B cell (primary cell): Measurements from ENCODE around the gene TESPA1. TPM values are rescaled to one million over a fixed set of nuclear protein-coding genes. Genes with fewer than 3 reads are reported as not detected.

Experiments
- ATAC-seq: fragments of 200-7000 bp; cut with Tn5 transposase; one replicate; pipeline ENCODE4 v1.10.0; 2021; ENCODE audit warnings: low read depth, mild to moderate bottlenecking, moderate number of reproducible peaks, moderate library complexity
- CTCF ChIA-PET: fragments of 350-600 bp; sonication (Branson Sonifier 250); formaldehyde crosslinking; loops from one replicate; lab custom pipeline; 2021; ENCODE audit warnings: antibody characterized with exemption, inconsistent platforms; lab: Charles Lee
- POLR2A ChIA-PET: fragments of 350-600 bp; sonication (Branson Sonifier 250); formaldehyde crosslinking; loops from one replicate; lab custom pipeline; 2021; ENCODE audit warnings: antibody characterized with exemption; lab: Charles Lee
- DNase-seq: peaks from one replicate; pipeline ENCODE4 v3.0.0; 2013
- H2AFZ ChIP-seq: 2 replicates; pipeline ENCODE4 v1.6.1; 2012; ENCODE audit warnings: mild to moderate bottlenecking, low read depth, low read length; ENCODE audit not compliant: insufficient read depth, poor library complexity, severe bottlenecking
- H3K27ac ChIP-seq, 2 donors: 1 replicate in 1 of 2; 2 replicates in 1 of 2; pipeline ENCODE4 v1.5.1; 2012 to 2013; ENCODE audit warnings: low read length in 2 of 2, mild to moderate bottlenecking in 2 of 2, moderate library complexity in 1 of 2
- H3K27me3 ChIP-seq, 4 experiments: fragments of 200-600 bp in 1 of 4; sonication (generic) in 1 of 4; replicated peaks in 1 of 4; 1 replicate in 2 of 4; 2 replicates in 2 of 4; pipeline versions ENCODE4 v1.6.1 to v1.7.0; 2013 to 2016; ENCODE audit warnings: low read length in 3 of 4, mild to moderate bottlenecking in 2 of 4, mixed read lengths in 1 of 4, moderate library complexity in 1 of 4; ENCODE audit not compliant: insufficient read depth in 4 of 4, control insufficient read depth in 3 of 4; ENCODE audit errors: control extremely low read depth in 1 of 4
- H3K36me3 ChIP-seq, 2 experiments: replicated peaks in 1 of 2; 1 replicate in 1 of 2; 2 replicates in 1 of 2; pipeline versions ENCODE4 v1.6.1 to v1.7.1; 2013; ENCODE audit warnings: low read length in 1 of 2; ENCODE audit not compliant: insufficient read depth in 2 of 2, control insufficient read depth in 1 of 2; ENCODE audit errors: control extremely low read depth in 1 of 2, extremely low read depth in 1 of 2
- H3K4me1 ChIP-seq, 2 donors: fragments of 200-600 bp in 1 of 2; sonication (generic) in 1 of 2; 1 replicate in 1 of 2; 2 replicates in 1 of 2; pipeline versions ENCODE4 v1.5.1 to v1.6.1; 2013 to 2017; ENCODE audit warnings: low read length in 2 of 2; ENCODE audit not compliant: control insufficient read depth in 2 of 2, insufficient read depth in 2 of 2
- H3K4me2 ChIP-seq: replicated peaks from 2 replicates; pipeline ENCODE3; 2012; ENCODE audit warnings: mild to moderate bottlenecking, low read depth, low read length; ENCODE audit not compliant: poor library complexity, severe bottlenecking
- H3K4me3 ChIP-seq, 5 experiments: fragments of 200-600 bp in 1 of 5; sonication (generic) in 1 of 5; 1 replicate in 3 of 5; 2 replicates in 2 of 5; pipeline versions ENCODE4 v1.5.1 to v1.7.0; 2011 to 2016; ENCODE audit warnings: low read length in 4 of 5, mild to moderate bottlenecking in 4 of 5, low read depth in 2 of 5, control low read depth in 1 of 5, moderate library complexity in 1 of 5; ENCODE audit not compliant: insufficient read depth in 1 of 5; ENCODE audit errors: control extremely low read depth in 1 of 5, extremely low read depth in 1 of 5
- H3K79me2 ChIP-seq: fragments of 200-600 bp; sonication (generic); one replicate; pipeline ENCODE4 v1.6.0; 2016; ENCODE audit warnings: low read length; ENCODE audit not compliant: control insufficient read depth, insufficient read depth
- H3K9ac ChIP-seq: fragments of 200-600 bp; sonication (generic); 2 replicates; pipeline ENCODE4 v1.6.1; 2017; ENCODE audit warnings: mild to moderate bottlenecking, low read length, moderate library complexity
- H3K9me3 ChIP-seq, 3 donors: one replicate each; pipeline versions ENCODE4 v1.6.1 to v1.7.1; 2013; ENCODE audit warnings: low read length in 2 of 3; ENCODE audit not compliant: control insufficient read depth in 2 of 3, insufficient read depth in 1 of 3; ENCODE audit errors: control extremely low read depth in 1 of 3
- H4K20me1 ChIP-seq: 2 replicates; pipeline ENCODE4 v1.6.0; 2012; ENCODE audit warnings: mild to moderate bottlenecking, low read length; ENCODE audit not compliant: insufficient read depth, control insufficient read depth, poor library complexity, severe bottlenecking
- H3K27ac Mint-ChIP-seq: one replicate; pipeline ENCODE4 v1.8.0; 2021; ENCODE audit warnings: mixed read lengths
- H3K27me3 Mint-ChIP-seq: one replicate; pipeline ENCODE4 v1.8.0; 2021; ENCODE audit warnings: mixed read lengths
- H3K4me1 Mint-ChIP-seq: one replicate; pipeline ENCODE4 v1.8.0; 2021; ENCODE audit warnings: mixed read lengths
- H3K4me3 Mint-ChIP-seq: one replicate; pipeline ENCODE4 v1.8.0; 2021; ENCODE audit warnings: mixed read lengths
- H3K9me3 Mint-ChIP-seq: one replicate; pipeline ENCODE4 v1.8.0; 2022; ENCODE audit warnings: mixed read lengths; ENCODE audit not compliant: insufficient read depth
- EZH2 ChIP-seq: IDR thresholded peaks from 2 replicates; pipeline ENCODE4 v1.6.1; 2012; ENCODE audit warnings: borderline replicate concordance, low read depth, mild to moderate bottlenecking, moderate library complexity, low read length; ENCODE audit not compliant: insufficient read depth, poor library complexity, severe bottlenecking
- WGBS: methylation state at CpG from one replicate; pipeline ENCODE4 v1.1.5; 2013; ENCODE audit warnings: missing lambda C conversion rate; ENCODE audit not compliant: insufficient coverage; 5-methylcytosine and 5-hydroxymethylcytosine counted together
- intact Hi-C: fragments of 100-400 bp; cut with micrococcal nuclease; formaldehyde crosslinking; loops from one replicate; pipeline ENCODE4 v1.10.0; 2022
- polyA minus RNA-seq: library from RNA; depleted of rRNA, polyadenylated mRNA; stranded (reverse); fragments of >200 nt; gene quantifications from 2 replicates; pipeline ENCODE4 v1.2.3, GENCODE V29; 2012
- polyA plus RNA-seq: library from polyadenylated mRNA; depleted of rRNA; stranded (reverse); fragments of >200 nt; gene quantifications from 2 replicates; pipeline ENCODE4 v1.2.3, GENCODE V29; 2012
- total RNA-seq, 2 donors: library from RNA; stranded (reverse); fragments of 120-200 nt in 1 of 2; gene quantifications; 1 replicate in 1 of 2; 2 replicates in 1 of 2; pipeline versions ENCODE4 v1.2.3 to v1.2.4, GENCODE V29; 2013 to 2022
- TF ChIP-seq, protein P1 (sequence below): fragments of 200-600 bp; IDR thresholded peaks from one replicate; pipeline ENCODE4 v1.8.0; 2022; ENCODE audit warnings: antibody characterized with exemption, mild to moderate bottlenecking

TESPA1 gene, protein sequence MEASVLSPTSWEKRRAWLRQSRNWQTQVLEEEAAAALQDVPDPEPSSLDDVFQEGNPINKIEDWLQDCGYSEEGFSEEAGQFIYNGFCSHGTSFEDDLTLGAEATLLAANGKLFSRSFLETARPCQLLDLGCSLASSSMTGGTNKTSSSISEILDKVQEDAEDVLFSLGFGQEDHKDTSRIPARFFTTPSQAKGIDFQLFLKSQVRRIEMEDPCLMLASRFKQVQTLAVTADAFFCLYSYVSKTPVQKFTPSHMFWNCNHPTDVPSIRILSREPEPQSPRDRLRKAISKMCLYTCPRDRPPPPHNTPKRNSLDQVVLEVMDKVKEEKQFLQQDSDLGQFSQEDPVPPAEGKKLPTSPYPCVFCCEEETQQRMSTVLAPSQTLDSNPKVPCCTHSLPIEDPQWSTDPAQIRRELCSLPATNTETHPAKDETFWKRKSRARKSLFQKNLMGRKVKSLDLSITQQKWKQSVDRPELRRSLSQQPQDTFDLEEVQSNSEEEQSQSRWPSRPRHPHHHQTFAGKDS
- total RNA-seq (17.8 and 19.0 TPM in 2 replicates), polyA plus RNA-seq (8.4 and 9.5 TPM in 2 replicates), polyA minus RNA-seq (24.5 and 32.9 TPM in 2 replicates)
- total RNA-seq (2013), result 15.5 TPM

DNA sequence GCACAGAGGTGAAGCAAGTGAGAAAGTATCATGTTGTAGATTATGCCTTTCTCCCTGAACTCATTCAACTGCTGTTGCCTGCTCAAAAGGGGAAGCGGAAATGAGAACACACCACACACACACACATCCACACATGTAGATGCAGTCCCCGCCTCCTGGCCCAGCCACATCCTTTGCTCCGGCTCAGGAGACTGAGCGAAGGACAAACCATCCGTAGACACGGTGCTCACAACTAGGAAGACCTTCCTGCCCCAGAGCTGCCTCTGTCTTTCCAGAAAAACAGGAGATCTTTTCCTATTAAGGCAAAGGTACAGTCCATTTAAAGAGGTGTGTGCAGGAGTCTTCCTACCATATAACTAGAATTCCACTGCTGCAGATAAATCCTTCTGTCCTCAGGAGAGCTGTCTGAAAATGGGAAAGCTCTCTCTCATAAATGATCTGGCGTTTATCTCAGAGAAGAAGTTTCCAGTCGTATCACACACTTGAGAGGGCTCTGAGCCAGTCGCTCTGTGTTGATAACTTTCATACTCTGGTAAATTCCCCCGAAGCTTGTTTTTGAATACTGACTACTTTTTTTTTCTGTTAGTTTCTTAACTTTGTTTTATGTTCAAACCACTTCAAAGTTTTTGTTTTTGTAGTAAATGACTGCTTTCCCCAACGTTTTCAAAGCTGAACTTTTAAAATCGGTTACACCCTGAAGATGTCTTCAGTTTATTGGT is at the start of gene TESPA1:
TSS of gene TESPA1 (minus strand) at position 105 of the 719 bp plus-strand sequence. CDS start 10,200 bp downstream, outside the sequence.
- H3K9me3 Mint-ChIP-seq, result no peaks in the 10 kb centered on the region
- peak within 1 kb of the TSS; percentile 69 for H2AFZ ChIP-seq

More for the DNA sequence above, at the start of gene TESPA1:
- ChIA-PET POLR2A (interaction anchor here (1.2 kb wide), 1 partner anchor 8 kb away, joined by 3 read pairs; no protein-coding TSS in a partner anchor), CTCF (interaction anchor here (0.9 to 4.9 kb wide), 6 partner anchors 8 to 158 kb away, joined by 3 to 57 read pairs (median 7); no protein-coding TSS in a partner anchor)
- peaks cover 48% of the 10 kb centered on the region for H3K79me2 ChIP-seq
- H3K27me3 Mint-ChIP-seq, result no peaks in the 10 kb centered on the region
- WGBS, result 0% methylated on average over 5 of the region's 12 CpGs
- DNase-seq (peak; percentile 90), ATAC-seq (peak; percentile 99)
- peak within 1 kb of the TSS; percentile 81 for H3K4me2 ChIP-seq
- peaks cover 73% of the 10 kb centered on the region for H3K4me1 Mint-ChIP-seq
- TF ChIP-seq, protein P1, sequence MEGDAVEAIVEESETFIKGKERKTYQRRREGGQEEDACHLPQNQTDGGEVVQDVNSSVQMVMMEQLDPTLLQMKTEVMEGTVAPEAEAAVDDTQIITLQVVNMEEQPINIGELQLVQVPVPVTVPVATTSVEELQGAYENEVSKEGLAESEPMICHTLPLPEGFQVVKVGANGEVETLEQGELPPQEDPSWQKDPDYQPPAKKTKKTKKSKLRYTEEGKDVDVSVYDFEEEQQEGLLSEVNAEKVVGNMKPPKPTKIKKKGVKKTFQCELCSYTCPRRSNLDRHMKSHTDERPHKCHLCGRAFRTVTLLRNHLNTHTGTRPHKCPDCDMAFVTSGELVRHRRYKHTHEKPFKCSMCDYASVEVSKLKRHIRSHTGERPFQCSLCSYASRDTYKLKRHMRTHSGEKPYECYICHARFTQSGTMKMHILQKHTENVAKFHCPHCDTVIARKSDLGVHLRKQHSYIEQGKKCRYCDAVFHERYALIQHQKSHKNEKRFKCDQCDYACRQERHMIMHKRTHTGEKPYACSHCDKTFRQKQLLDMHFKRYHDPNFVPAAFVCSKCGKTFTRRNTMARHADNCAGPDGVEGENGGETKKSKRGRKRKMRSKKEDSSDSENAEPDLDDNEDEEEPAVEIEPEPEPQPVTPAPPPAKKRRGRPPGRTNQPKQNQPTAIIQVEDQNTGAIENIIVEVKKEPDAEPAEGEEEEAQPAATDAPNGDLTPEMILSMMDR, result no peak
- TF ChIP-seq EZH2, result no peak
- H3K36me3 ChIP-seq, result peaks cover 2 to 8% of the 10 kb centered on the region in 2 experiments
- peak within 1 kb of the TSS; percentile 89 for H3K4me3 Mint-ChIP-seq
- H4K20me1 ChIP-seq, result no peaks in the 10 kb centered on the region
- H3K27me3 ChIP-seq, result no peaks in the 10 kb centered on the region
- H3K4me1 ChIP-seq, result peaks cover 44 to 55% of the 10 kb centered on the region in 2 donors
- peak within 1 kb of the TSS; percentile 46 to 78 (median 59) for H3K4me3 ChIP-seq
- H3K27ac Mint-ChIP-seq, result peak within 1 kb of the TSS; percentile 95
- H3K9me3 ChIP-seq, result no peaks in the 10 kb centered on the region
- H3K9ac ChIP-seq, result peak within 1 kb of the TSS; percentile 72
- H3K27ac ChIP-seq, result peak within 1 kb of the TSS; percentile 94 to 95
- intact Hi-C loops, result loop anchor here (1.0 kb wide), 1 partner anchor 8 kb away; no protein-coding TSS in a partner anchor
